OCI-LY3 (cell line): Measurements from ENCODE around the gene C17orf50.

Experiments used
- H2AFZ ChIP-seq: fragments of 200-600, 300-600 bp; shearing (Covaris generic); 2 replicates; pipeline ENCODE4 v1.6.0; 2014; ENCODE audit warnings: antibody characterized with exemption, low read depth, low read length
- H3K27ac ChIP-seq: fragments of 200-600, 300-600 bp; sonication (generic); 2 replicates; pipeline ENCODE4 v1.5.1; 2014; ENCODE audit warnings: mild to moderate bottlenecking, low read length, moderate library complexity, mixed read lengths
- H3K27me3 ChIP-seq: fragments of 200-600, 300-600 bp; sonication (generic); 2 replicates; pipeline ENCODE4 v1.6.1; 2014; ENCODE audit warnings: low read depth, low read length, mixed read lengths
- H3K36me3 ChIP-seq: fragments of 200-600, 300-600 bp; sonication (generic); replicated peaks from 2 replicates; pipeline ENCODE3; 2014; ENCODE audit warnings: low read depth, low read length, mixed read lengths
- H3K4me1 ChIP-seq: fragments of 300-600, 200-600 bp; sonication (generic); 2 replicates; pipeline ENCODE4 v1.6.1; 2014; ENCODE audit warnings: low read length, mixed read lengths
- H3K4me2 ChIP-seq: fragments of 200-600, 300-600 bp; sonication (generic); 2 replicates; pipeline ENCODE4 v1.6.1; 2014; ENCODE audit warnings: low read length, mixed read lengths
- H3K4me3 ChIP-seq: fragments of 300-600, 200-600 bp; sonication (generic); 2 replicates; pipeline ENCODE4 v1.5.1; 2014; ENCODE audit warnings: antibody characterized with exemption, mild to moderate bottlenecking, low read length, moderate library complexity
- H3K79me2 ChIP-seq: fragments of 300-600, 200-600 bp; shearing (Covaris generic); 2 replicates; pipeline ENCODE4 v1.6.1; 2014; ENCODE audit warnings: mild to moderate bottlenecking, low read length, mixed read lengths
- H3K9ac ChIP-seq: fragments of 300-600, 200-600 bp; shearing (Covaris generic); 2 replicates; pipeline ENCODE4 v1.6.0; 2014; ENCODE audit warnings: mild to moderate bottlenecking, low read length, moderate library complexity
- H3K9me3 ChIP-seq: fragments of 200-600, 300-600 bp; shearing (Covaris generic); 2 replicates; pipeline ENCODE4 v1.6.1; 2014; ENCODE audit warnings: low read length, mixed read lengths; ENCODE audit not compliant: insufficient read depth
- H4K20me1 ChIP-seq: fragments of 200-600, 300-600 bp; sonication (generic); 2 replicates; pipeline ENCODE4 v1.6.1; 2016; ENCODE audit warnings: low read length, mixed read lengths; ENCODE audit not compliant: insufficient read depth
- EZH2phosphoT487 ChIP-seq: fragments of 200-600 bp; shearing (Covaris generic); IDR thresholded peaks from 2 replicates; pipeline ENCODE4 v1.6.1; 2018; ENCODE audit warnings: antibody characterized with exemption, mixed run types, low read depth
- TF ChIP-seq, protein P1 (sequence below): fragments of 200-600, 300-600 bp; sonication (generic); IDR thresholded peaks from 2 replicates; pipeline ENCODE4 v1.5.1; 2014; ENCODE audit warnings: antibody characterized with exemption, low read length, low read depth

Gene C17orf50

DNA sequence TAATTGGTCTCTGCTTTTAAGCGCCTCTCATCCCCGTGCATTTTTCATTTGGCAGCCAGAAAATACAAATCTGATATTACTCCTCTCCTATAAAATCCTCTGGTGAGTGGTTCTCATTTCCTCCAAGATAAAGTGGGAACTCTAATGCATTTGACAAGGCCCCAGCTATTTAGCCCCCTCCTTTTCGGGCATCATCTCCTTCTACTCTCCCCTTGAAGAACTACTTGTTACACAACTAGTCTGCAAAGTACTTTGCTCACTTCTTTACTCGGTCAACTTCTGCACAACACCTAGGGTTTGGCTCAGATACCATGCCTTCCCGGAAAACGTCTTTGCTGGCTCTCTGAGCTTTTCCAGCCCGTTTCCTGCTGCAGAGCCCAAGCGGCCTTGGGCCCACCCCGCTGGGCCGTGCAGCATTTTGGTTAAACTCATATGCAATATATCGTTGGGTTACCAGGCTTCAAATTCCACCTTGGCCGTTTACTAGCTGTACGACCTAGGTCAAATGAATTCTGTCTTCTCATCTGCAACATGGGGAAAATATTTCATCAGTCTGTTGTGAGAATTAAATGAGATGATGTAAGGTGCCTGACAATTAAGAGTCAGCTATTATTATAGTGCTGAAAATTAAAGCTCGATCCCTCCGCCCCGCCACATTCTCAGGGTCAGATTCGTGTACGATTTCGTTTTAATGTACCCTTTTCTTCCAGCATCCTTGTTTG, 47.7 kb downstream of the C17orf50 start:
- peak overlapping the region; percentile 76 for H3K27ac ChIP-seq
- H3K4me1 ChIP-seq = peaks cover 25% of the 10 kb centered on the region
- H3K36me3 ChIP-seq = peaks cover 16% of the 10 kb centered on the region
- peak overlapping the region; percentile 98 for H3K9ac ChIP-seq
- H4K20me1 ChIP-seq = peaks cover 33% of the 10 kb centered on the region
- TF ChIP-seq EZH2phosphoT487 = no peak
- TF ChIP-seq, protein P1, sequence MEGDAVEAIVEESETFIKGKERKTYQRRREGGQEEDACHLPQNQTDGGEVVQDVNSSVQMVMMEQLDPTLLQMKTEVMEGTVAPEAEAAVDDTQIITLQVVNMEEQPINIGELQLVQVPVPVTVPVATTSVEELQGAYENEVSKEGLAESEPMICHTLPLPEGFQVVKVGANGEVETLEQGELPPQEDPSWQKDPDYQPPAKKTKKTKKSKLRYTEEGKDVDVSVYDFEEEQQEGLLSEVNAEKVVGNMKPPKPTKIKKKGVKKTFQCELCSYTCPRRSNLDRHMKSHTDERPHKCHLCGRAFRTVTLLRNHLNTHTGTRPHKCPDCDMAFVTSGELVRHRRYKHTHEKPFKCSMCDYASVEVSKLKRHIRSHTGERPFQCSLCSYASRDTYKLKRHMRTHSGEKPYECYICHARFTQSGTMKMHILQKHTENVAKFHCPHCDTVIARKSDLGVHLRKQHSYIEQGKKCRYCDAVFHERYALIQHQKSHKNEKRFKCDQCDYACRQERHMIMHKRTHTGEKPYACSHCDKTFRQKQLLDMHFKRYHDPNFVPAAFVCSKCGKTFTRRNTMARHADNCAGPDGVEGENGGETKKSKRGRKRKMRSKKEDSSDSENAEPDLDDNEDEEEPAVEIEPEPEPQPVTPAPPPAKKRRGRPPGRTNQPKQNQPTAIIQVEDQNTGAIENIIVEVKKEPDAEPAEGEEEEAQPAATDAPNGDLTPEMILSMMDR = no peak
- H2AFZ ChIP-seq = peak overlapping the region; percentile 81
- H3K4me3 ChIP-seq = peak overlapping the region; percentile 98
- H3K9me3 ChIP-seq = no peaks in the 10 kb centered on the region
- H3K4me2 ChIP-seq = peak overlapping the region; percentile 94
- H3K79me2 ChIP-seq = peaks cover 42% of the 10 kb centered on the region
- peaks cover 21% of the 10 kb centered on the region for H3K27me3 ChIP-seq

DNA sequence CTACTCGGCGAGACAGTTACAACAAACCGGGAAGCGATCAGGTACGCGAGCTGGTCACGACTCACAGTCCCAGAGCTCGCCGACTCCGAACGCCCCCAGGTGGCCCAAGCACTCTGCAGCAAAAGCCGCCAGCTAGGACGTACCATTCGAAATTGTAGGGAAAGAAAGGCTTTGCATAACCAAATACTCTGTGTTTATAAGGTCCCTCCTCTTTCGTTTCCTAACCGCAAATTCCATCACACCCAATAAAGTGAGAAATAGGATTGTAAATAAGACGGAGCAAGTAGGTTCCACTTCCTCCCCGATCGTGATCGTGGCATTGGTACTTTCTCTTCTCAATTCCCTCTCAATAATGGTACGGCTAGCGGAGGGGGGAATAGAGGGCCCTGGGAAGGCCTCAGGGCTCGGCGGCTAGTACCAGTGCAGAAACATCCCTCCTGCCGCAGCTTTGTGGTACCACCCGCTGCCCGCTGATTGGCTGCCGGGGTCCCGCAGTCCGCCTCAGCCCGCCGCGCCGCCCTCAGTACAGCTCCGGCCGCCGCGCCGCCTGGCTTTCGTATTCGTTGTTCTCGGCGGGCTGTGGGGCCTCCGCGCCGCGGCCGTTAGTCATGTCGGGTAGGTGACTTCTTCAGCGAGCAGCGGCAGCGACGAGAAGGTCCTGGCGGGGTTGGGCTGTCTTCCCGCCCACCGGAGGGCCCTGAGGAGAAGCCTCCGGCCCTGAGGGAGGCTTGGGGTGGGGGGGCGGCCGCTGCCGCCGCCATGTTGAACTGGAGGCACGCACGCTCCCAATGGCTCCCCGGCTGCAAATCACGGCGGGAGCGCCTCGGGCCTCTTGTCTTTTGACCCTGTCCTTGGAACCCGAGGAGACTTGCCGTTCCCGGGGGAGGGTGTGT, 48.5 kb downstream of the C17orf50 start, which contains the start of gene TAF15:
TSS of gene TAF15 (plus strand) at position 523 of the 893 bp plus-strand sequence. CDS start at position 609, 86 bp downstream.
- H3K36me3 ChIP-seq = peaks cover 18% of the 10 kb centered on the region
- H4K20me1 ChIP-seq = peaks cover 39% of the 10 kb centered on the region
- peaks cover 21% of the 10 kb centered on the region for H3K27me3 ChIP-seq
- H3K9ac ChIP-seq = peak within 1 kb of the TSS; percentile 98
- H3K27ac ChIP-seq = peak within 1 kb of the TSS; percentile 76
- H3K79me2 ChIP-seq = peaks cover 50% of the 10 kb centered on the region
- peaks cover 25% of the 10 kb centered on the region for H3K4me1 ChIP-seq
- peak within 1 kb of the TSS; percentile 99 for H3K4me2 ChIP-seq
- H3K9me3 ChIP-seq = no peaks in the 10 kb centered on the region
- H2AFZ ChIP-seq = peak within 1 kb of the TSS; percentile 81
- TF ChIP-seq, protein P1 = peak; percentile 77
- no peak for TF ChIP-seq EZH2phosphoT487
- H3K4me3 ChIP-seq = peak within 1 kb of the TSS; percentile 98

DNA sequence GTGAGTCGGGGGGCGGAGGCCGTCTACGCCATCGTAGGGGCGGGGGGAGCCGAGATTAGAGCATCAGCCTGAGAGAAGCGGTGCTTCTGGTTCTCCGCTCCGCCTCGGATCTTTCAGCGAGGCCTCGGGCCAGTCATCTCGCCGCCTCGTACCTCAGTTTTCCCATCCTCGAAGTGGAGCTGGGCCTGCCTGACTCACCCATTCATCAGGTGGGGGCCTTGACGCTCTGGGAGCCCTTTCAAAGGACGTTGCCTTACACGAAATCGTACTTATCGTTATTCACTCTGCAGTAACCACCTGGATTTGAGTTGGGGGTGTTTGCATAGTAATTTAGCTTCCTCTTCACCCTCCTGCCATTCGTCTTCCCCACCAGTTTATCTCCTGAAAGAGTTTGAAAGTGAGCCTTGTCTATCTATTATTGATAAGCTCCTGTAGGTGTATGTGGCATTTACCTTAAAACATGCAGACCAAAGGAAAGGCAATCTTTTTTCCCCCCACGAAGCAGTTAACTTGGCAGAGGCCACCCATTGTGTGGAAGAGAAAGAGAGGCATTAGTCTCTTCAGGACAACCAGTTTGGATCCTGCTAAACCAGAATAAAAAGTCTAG, 49.3 kb downstream of the C17orf50 start:
- H3K27ac ChIP-seq = peak overlapping the region; percentile 76
- H2AFZ ChIP-seq = no peak overlapping the region
- peaks cover 57% of the 10 kb centered on the region for H3K79me2 ChIP-seq
- peak overlapping the region; percentile 98 for H3K9ac ChIP-seq
- peaks cover 18% of the 10 kb centered on the region for H3K36me3 ChIP-seq
- H4K20me1 ChIP-seq = peaks cover 45% of the 10 kb centered on the region
- TF ChIP-seq, protein P1 = no peak
- no peak for TF ChIP-seq EZH2phosphoT487
- peak overlapping the region; percentile 98 for H3K4me3 ChIP-seq
- H3K4me1 ChIP-seq = peaks cover 23% of the 10 kb centered on the region
- no peaks in the 10 kb centered on the region for H3K9me3 ChIP-seq
- peak overlapping the region; percentile 99 for H3K4me2 ChIP-seq
- peaks cover 21% of the 10 kb centered on the region for H3K27me3 ChIP-seq
